Stimulated activated CD4-positive, alpha-beta T cell treated with anti-CD3 and anti-CD28 coated beads, TNF-alpha, amount 100 ng/mL, for 1 hour (primary cell): ENCODE data around the gene RBX1.
A peak's percentile ranks its signal among the peaks of the same experiment; 100 is the strongest.
"Not testable (repeated sequence)": the region's sequence is repeated elsewhere in the genome, so short reads cannot be mapped to it uniquely, and the experiment has no call there.

ENCODE experiments used
- DNase-seq, 3 donors: peaks; one replicate each; pipeline ENCODE4 v3.0.0-alpha.2; 2020; ENCODE audit warnings: low read depth in 3 of 3, low spot score in 1 of 3

RBX1 gene

GRCh38 chr22:40950962-40951794 lies at the start of gene RBX1:
RBX1 (plus strand) TSS chr22:40951378; CDS start chr22:40951399, 21 bp downstream.
- DNase-seq, result peak; percentile 97 to 99 (median 98)

DNA sequence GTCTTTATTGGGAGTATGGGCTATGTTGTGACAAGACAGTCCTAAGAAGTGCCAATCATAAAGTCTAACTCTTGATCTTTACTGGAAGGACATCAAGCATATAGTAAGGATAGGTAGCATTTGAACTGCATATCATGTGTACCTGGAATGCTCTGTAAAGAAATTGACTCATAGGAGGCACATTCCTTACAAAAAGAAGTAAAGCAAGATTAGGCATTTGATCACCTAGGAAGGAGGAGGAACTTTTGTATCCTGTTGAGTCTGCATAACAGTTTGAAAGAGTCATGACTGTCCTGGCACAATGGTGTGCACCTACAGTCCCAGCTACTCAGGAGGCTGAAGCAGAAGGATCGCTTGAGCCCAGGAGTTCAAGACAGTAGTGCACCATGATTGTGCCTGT lies 47.1 kb upstream of the RBX1 start:
- no peak for DNase-seq

GRCh38 chr22:40908895-40909294 lies 42.3 kb upstream of the RBX1 start:
- no peak for DNase-seq

DNA sequence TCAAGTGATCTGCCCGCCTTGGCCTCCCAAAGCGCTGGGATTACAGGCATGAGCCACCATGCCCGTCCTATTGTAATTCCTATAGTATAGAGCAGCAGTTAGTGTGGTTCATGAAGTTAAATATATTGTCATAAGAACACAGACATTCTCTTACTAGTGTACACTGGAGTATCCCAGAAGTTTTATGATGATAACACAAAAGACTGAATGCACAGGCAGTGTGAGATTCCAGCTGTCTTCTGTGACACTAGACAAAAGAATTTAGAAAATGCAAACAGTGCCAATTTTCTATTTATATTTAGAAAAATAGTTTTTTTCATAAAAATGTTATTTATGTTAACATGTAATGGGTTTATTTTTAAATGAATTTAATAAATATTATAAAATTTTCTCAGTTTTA lies 39.4 kb upstream of the RBX1 start:
- DNase-seq, result no peak

DNA sequence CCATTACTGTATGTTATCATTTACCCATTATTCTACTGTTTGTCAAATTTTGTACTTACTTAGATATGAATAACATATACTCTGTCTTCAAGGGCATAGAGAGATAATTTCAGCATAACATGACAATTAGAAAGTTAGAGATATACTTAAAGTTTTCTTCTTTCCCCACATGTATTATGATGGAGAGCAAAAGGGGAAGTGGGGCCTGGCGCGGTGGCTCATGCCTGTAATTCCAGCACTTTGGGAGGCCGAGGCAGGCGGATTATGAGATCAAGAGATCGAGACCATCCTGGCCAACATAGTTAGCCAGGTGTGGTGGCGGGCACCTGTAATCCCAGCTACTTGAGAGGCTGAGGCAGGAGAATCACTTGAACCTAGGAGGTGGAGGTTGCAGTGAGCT lies 38.2 kb upstream of the RBX1 start:
- DNase-seq, result not testable (repeated sequence)

DNA sequence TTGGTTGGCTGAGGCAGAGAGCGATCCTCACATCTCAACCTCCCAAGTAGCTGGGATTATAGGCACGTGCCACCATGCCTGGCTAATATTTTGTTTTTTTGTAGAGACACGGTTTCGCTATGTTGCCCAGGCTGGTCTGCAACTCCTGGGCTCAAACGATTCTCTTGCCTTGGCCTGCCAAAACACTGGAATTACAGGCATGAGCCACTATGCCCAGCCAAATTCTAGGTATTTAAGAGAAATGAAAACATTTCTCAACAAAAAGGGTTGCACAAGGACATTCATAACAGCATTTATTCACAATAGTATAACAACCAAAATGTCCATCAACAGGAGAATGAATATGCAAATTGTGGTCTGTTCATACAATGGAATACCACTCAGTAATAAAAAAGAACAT lies 31.7 kb upstream of the RBX1 start:
- DNase-seq, result no peak

DNA sequence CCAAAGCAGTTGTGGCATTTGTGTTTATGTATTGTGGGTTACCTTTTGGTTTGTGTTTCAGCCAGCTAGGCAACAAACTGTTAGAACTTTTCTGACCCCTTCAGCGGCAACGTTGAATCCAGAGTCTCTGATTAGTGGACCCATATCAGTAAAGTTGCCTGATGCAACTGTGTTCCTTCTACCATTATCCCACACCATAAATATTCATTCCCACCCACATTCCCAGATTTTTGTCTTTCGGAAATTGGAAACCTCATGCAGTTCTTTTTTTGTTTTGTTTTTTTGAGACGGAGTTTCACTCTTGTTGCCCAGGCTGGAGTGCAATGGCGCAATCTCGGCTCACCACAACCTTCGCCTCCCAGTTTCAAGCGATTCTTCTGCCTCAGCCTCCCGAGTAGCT lies 30.7 kb upstream of the RBX1 start:
- DNase-seq, result no peak

GRCh38 chr22:40922484-40923303 lies 28.5 kb upstream of the RBX1 start:
- DNase-seq, result no peak

DNA sequence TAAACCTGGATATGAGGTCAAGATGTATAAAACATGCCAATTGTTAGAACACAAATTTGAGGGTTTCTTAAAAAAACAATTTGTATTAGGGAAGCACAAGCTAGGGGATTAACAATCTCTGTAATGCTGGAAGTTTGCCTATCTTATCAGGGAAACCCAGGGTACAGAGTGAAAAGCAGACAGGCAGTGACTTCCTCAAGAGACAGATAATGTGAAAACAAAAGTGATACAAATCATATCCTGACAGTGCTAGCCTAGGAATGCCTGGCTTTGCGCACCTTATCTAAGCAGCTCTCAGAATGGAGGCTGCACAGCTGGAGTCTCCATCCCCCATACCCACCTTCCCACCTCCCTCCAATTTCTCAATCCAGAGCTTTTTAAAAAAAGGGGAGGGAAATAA lies 22.5 kb upstream of the RBX1 start:
- no peak for DNase-seq

DNA sequence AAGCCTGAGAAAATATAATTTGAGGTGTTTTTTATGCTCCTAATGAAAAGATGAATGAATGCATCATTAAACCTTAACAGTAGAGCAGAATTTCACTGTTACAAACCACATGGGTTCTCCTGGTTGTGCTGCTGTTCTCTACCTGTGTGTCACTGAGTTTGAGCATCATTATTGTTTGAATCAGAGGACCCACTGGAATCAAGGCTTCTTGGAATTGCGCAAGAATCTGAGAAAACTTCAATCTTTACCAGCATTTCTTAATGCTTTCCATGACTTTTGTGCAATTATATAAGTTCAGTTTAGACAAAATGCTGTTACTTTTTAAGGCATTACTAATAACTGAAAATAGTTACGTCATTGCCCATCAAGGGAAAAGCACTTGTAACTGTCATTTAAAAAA lies 18.8 kb upstream of the RBX1 start:
- no peak for DNase-seq

DNA sequence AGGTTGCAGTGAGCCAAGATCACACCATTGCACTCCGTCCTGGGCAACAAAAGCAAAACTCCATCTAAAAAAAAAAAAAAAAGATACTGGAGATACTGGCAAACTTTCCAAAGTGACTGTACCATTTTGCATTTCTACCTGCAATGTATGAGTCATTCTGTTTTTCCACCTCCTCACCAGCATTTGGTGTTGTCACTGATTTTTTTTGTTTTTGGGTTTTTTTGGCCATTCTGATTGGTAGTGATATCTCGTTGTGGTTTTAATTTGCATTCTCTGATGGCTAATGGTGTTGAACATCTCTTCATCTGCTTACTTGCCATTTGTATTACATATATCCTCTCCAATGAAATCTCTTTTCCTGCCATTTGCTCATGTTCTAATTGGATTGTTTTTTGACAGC lies 12.0 kb upstream of the RBX1 start:
- DNase-seq, result no peak

GRCh38 chr22:40951795-40952605 lies 822 bp downstream of the RBX1 start:
- no peak for DNase-seq

- no peak for DNase-seq
Observed at GRCh38 chr22:40953471-40953870, 2.3 kb downstream of the RBX1 start.

GRCh38 chr22:40954113-40954512 lies 2.9 kb downstream of the RBX1 start:
- DNase-seq, result no peak

- DNase-seq, result no peak
Observed at GRCh38 chr22:40955571-40955970, 4.4 kb downstream of the RBX1 start.

DNA sequence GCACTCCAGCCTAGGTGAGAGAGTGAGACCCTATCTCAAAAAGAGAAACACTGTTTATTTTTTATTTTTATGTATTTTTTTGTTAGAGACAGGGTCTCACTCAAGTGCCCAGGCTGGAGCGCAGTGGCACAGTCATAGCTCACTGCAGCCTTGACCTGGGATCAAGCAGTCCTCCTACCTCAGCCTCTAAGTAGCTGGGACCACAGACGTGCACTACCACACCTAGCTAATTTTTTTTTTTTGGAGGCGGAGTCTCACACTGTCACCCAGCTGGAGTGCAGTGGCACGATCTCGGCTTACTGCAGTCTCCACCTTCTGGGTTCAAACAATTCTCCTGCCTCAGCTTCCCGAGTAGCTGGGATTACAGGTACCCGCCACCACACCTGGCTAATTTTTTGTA lies 6.4 kb downstream of the RBX1 start:
- DNase-seq, result no peak

- no peak for DNase-seq
Observed at GRCh38 chr22:40958299-40958698, 7.1 kb downstream of the RBX1 start.

DNA sequence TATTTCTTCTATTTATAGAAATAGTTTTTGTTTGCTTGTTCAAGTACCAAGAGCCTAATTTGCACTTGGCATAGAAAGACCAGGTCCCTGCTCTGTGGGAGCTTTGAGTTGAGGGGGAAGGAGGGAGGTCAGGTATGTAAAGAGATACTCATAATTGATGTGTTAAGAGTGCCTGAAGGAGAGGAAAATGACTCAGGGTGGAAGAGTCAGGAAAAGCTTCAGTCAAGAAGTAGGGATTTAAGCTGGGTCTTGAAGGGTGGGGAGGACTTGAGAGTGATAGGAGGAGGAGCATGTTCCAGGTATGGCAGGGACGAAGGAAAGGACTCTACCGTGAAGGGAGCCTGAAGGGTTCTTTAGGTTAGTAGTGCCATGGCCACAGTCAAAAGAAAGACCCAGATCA lies 9.0 kb downstream of the RBX1 start:
- DNase-seq, result no peak

- DNase-seq, result no peak
Observed at GRCh38 chr22:40965936-40966725, 15.0 kb downstream of the RBX1 start.

DNA sequence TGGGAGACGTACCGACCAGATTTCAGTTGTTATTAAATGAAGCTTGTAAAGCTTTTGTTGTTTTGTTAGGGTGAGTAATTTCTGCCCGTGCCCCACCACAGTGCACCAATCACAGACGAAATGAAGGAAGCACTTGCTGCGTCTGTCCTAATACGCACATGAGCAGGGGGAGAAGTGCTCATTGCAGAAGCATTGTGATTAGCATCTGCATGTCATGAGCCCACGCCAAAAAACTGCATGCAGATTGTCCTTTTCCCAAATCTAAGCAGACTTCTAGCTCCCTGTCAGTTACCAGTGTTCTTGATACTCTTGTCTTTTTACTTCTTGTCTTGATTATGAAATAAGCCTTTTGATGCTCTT lies 15.5 kb downstream of the RBX1 start:
- DNase-seq, result no peak
